GM23338 (cell line): Measurements from ENCODE around the gene CPD.

Experiments
- CTCF ChIP-seq, 2 experiments: fragments of 200-600 bp in 1 of 2; sonication (generic) in 1 of 2; conservative IDR thresholded peaks; 2 replicates each; pipeline versions ENCODE4 v1.5.1 to v1.6.1; 2016 to 2017; ENCODE audit warnings: antibody characterized with exemption in 2 of 2, low read depth in 2 of 2, mild to moderate bottlenecking in 2 of 2, moderate library complexity in 1 of 2
- EZH2 ChIP-seq: fragments of 200-600 bp; sonication (generic); IDR thresholded peaks from one replicate; pipeline ENCODE4 v1.8.0; 2017; ENCODE audit warnings: antibody characterized with exemption, mild to moderate bottlenecking, low read depth; ENCODE audit not compliant: unreplicated experiment
- EZH2phosphoT487 ChIP-seq: fragments of 200-600 bp; sonication (generic); IDR thresholded peaks from one replicate; pipeline ENCODE4 v1.8.1; 2018; ENCODE audit warnings: antibody characterized with exemption; ENCODE audit not compliant: unreplicated experiment
- JUNB ChIP-seq: IDR thresholded peaks from one replicate; pipeline ENCODE4 v1.6.1; 2016; ENCODE audit warnings: antibody characterized with exemption; ENCODE audit not compliant: unreplicated experiment
- POLR2AphosphoS5 ChIP-seq: IDR thresholded peaks from 2 replicates; pipeline ENCODE4 v1.6.1; 2016; ENCODE audit warnings: antibody characterized with exemption, low read depth
- REST ChIP-seq: IDR thresholded peaks from one replicate; pipeline ENCODE4 v1.6.1; 2018; ENCODE audit warnings: antibody characterized with exemption; ENCODE audit not compliant: unreplicated experiment
- ZNF114 ChIP-seq: fragments of 250-450 bp; sonication (Bioruptor Pico); IDR thresholded peaks from 2 replicates; pipeline ENCODE4 v1.5.0; 2020; ENCODE audit warnings: mild to moderate bottlenecking, moderate library complexity

DNA sequence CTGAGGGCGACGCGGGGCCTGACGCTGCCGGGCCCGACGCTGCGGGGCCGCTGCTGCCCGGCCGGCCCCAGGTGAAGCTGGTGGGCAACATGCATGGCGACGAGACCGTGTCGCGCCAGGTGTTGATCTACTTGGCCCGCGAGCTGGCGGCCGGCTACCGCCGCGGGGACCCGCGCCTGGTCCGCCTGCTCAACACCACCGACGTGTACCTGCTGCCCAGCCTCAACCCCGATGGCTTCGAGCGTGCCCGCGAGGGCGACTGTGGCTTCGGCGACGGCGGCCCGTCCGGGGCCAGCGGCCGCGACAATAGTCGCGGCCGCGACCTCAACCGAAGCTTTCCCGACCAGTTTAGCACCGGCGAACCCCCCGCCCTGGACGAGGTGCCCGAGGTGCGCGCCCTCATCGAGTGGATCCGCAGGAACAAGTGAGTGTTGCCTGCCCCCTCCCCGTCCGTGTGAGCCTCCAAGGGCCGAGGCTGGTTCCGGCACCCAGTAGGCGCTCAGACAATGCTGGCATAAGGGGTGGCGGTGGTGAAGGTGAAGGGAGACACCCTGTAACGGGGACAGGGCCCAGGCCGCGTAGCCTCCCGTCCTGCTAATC lies 676 bp downstream of the CPD start:
- no peak for TF ChIP-seq EZH2
- no peak for TF ChIP-seq ZNF114 (CRISPR knock-in tag)
- no peak for TF ChIP-seq CTCF (conservative IDR thresholded peaks at IDR 0.05; ENCODE audit: low read depth in 2 of 2)
- no peak for TF ChIP-seq POLR2AphosphoS5
- TF ChIP-seq REST, result no peak
- no peak for TF ChIP-seq JUNB
- no peak for TF ChIP-seq EZH2phosphoT487
